MM.1S (cell line): ENCODE measurements around the gene ADAMTSL1.

ENCODE experiments used
- EZH2 ChIP-seq: fragments of 300-600 bp; sonication (generic); optimal IDR thresholded peaks from 2 replicates; pipeline ENCODE3; 2017; ENCODE audit warnings: low read depth, mild to moderate bottlenecking, antibody characterized with exemption, low read length, mixed read lengths
- EZH2phosphoT487 ChIP-seq: fragments of 300-600 bp; sonication (generic); IDR thresholded peaks from 2 replicates; pipeline ENCODE4 v1.6.1; 2018; ENCODE audit warnings: antibody characterized with exemption, low read length
- TF ChIP-seq, protein P1 (sequence below): fragments of 300-600 bp; sonication (generic); IDR thresholded peaks from 2 replicates; pipeline ENCODE4 v1.5.1; 2016; ENCODE audit warnings: antibody characterized with exemption, low read length, mixed read lengths

DNA sequence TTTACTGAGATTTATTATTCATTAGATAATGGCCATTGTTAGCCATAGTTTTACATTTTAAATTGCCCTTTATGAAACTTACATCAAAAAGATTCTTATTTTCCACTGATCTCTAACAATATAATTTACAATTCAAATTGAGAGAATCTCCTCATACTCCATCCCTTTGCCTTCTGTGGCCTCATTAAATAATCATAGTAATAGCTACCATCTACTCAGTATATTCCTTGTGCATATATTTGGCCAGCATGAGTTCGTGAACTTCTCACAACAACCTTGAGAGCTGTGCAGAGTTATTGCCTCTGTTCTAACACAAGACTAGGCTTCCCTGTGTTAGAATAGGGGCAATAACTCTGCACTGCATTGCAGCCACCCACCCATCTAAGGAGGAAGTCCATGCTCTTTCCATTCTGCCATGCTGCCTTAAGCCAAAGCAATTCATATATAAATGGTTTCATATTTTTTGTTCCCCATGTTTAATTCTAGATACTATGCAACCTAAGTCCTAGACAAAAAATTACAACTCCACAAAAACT is 99.1 kb downstream of the ADAMTSL1 start:
- TF ChIP-seq, protein P1, sequence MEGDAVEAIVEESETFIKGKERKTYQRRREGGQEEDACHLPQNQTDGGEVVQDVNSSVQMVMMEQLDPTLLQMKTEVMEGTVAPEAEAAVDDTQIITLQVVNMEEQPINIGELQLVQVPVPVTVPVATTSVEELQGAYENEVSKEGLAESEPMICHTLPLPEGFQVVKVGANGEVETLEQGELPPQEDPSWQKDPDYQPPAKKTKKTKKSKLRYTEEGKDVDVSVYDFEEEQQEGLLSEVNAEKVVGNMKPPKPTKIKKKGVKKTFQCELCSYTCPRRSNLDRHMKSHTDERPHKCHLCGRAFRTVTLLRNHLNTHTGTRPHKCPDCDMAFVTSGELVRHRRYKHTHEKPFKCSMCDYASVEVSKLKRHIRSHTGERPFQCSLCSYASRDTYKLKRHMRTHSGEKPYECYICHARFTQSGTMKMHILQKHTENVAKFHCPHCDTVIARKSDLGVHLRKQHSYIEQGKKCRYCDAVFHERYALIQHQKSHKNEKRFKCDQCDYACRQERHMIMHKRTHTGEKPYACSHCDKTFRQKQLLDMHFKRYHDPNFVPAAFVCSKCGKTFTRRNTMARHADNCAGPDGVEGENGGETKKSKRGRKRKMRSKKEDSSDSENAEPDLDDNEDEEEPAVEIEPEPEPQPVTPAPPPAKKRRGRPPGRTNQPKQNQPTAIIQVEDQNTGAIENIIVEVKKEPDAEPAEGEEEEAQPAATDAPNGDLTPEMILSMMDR, result no peak
- TF ChIP-seq EZH2phosphoT487, result no peak
- TF ChIP-seq EZH2, result no peak
